Activated T-cell treated with anti-CD3 and anti-CD28 coated beads, Interleukin-2, amount 50 U/mL, for 24 hours (primary cell): ENCODE measurements around the gene METAP1.
"Not testable (repeated sequence)": the region's sequence is repeated elsewhere in the genome, so short reads cannot be mapped to it uniquely, and the experiment has no call there.

Experiments used
- DNase-seq: peaks from one replicate; pipeline ENCODE4 v3.0.0-alpha.2; 2020
- H3K27ac Mint-ChIP-seq: 2 replicates; pipeline ENCODE4 v1.8.0; 2020; ENCODE audit warnings: mild to moderate bottlenecking, mixed read lengths
- H3K27me3 Mint-ChIP-seq: 2 replicates; pipeline ENCODE4 v1.8.0; 2020; ENCODE audit warnings: mixed read lengths
- H3K36me3 Mint-ChIP-seq: 2 replicates; pipeline ENCODE4 v1.8.0; 2020; ENCODE audit warnings: low read depth, mixed read lengths
- H3K4me1 Mint-ChIP-seq: 2 replicates; pipeline ENCODE4 v1.8.0; 2020; ENCODE audit warnings: low read depth, mixed read lengths
- H3K4me3 Mint-ChIP-seq: 2 replicates; pipeline ENCODE4 v1.8.0; 2020; ENCODE audit warnings: mild to moderate bottlenecking, moderate library complexity, mixed read lengths
- H3K9me3 Mint-ChIP-seq: 2 replicates; pipeline ENCODE4 v1.8.0; 2020; ENCODE audit warnings: mixed read lengths

Gene METAP1

DNA sequence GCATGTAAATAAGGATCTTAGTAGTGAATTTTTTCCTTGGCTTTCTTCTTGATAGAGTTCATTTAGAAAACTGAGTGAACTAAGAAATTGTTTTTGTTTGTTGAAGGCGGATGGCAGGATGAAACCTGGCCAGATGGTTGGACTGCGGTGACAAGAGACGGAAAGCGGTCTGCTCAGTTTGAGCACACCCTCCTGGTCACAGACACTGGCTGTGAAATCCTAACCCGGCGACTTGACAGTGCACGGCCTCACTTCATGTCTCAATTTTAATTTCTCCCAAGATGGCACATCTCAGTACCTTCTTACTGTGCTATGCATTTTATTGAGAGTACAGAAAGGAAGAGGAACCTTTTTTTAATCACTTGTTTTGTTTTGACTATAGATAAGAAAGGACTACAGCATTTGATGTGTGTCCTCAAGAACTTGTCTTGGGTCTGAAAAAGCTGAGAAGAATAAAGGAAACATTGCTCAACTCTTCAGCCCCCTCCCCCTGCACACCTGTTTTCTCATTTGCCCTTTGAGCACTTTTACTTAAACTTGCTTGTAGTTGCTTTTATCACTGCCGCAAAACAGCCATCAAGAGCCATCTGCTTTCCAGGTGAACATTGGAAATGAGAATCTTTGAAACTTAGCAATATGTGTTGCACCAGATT lies 65.7 kb downstream of the METAP1 start:
- peaks cover 86% of the 10 kb centered on the region for H3K36me3 Mint-ChIP-seq
- peak overlapping the region; percentile 66 for H3K27ac Mint-ChIP-seq
- no peaks in the 10 kb centered on the region for H3K9me3 Mint-ChIP-seq
- no peak for DNase-seq
- peaks cover 5% of the 10 kb centered on the region for H3K4me1 Mint-ChIP-seq
- no peak overlapping the region for H3K4me3 Mint-ChIP-seq
- no peaks in the 10 kb centered on the region for H3K27me3 Mint-ChIP-seq

DNA sequence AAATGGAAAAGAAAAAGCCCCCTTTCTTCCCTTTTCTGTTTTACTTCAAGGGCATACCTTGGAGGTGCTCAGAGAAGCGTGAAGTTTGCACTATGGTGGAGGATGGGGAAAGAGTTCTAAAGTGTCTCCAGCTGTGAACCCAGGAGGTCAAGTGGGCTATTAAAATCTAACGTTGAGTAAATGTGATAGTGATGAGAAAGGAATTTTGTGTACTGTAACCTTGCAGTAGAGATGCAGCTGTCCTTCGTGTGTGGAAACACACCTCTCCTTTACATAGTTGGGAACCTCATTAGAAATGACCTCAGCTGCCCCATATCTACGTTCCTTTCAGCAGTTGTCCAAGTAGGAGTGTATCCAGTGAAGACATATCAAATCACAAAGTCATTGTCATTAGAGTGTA lies 66.6 kb downstream of the METAP1 start:
- peaks cover 91% of the 10 kb centered on the region for H3K36me3 Mint-ChIP-seq
- peaks cover 4% of the 10 kb centered on the region for H3K4me1 Mint-ChIP-seq
- H3K27ac Mint-ChIP-seq: peak overlapping the region; percentile 64
- no peaks in the 10 kb centered on the region for H3K27me3 Mint-ChIP-seq
- H3K9me3 Mint-ChIP-seq: no peaks in the 10 kb centered on the region
- no peak for DNase-seq
- H3K4me3 Mint-ChIP-seq: no peak overlapping the region

DNA sequence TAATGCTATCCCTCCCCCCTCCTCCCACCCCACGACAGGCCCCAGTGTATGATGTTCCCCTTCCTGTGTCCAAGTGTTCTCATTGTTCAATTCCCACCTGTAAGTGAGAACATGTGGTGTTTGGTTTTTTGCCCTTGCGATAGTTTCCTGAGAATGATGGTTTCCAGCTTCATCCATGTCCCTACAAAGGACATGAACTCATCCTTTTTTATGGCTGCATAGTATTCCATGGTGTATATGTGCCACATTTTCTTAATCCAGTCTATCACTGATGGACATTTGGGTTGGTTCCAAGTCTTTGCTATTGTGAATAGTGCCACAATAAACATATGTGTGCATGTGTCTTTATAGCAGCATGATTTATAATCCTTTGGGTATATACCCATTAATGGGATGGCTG lies 70.0 kb downstream of the METAP1 start:
- Mint-ChIP-seq H3K4me1 (peaks cover 10% of the 10 kb centered on the region), H3K36me3 (peaks cover 87% of the 10 kb centered on the region)
- DNase-seq, H3K4me3 Mint-ChIP-seq, H3K27ac Mint-ChIP-seq, H3K9me3 Mint-ChIP-seq, H3K27me3 Mint-ChIP-seq: not testable (repeated sequence)

DNA sequence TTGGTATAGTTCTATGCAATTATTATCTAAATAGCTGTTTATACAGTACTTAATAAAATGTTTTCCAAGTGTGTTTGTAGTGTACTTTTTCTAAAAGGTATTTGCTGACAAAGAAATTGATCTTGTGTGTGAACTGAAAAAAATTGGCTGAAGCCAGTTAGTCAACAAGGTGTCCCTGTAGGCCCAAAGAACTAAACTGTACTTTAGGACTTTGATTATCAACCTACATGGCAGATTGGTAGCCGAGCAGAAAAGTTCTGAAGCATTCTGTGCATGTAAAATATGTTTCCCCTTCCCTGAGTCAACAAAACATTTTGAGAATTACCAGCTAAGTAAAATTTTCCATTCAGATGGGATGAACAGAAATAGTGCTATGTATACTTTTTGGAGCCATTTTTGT lies 72.1 kb downstream of the METAP1 start:
- Mint-ChIP-seq H3K27ac (peak overlapping the region; percentile 7), H3K36me3 (peaks cover 88% of the 10 kb centered on the region), H3K4me1 (peaks cover 6% of the 10 kb centered on the region), H3K27me3 (no peaks in the 10 kb centered on the region), H3K4me3 (no peak overlapping the region), H3K9me3 (no peaks in the 10 kb centered on the region)
- DNase-seq: no peak

DNA sequence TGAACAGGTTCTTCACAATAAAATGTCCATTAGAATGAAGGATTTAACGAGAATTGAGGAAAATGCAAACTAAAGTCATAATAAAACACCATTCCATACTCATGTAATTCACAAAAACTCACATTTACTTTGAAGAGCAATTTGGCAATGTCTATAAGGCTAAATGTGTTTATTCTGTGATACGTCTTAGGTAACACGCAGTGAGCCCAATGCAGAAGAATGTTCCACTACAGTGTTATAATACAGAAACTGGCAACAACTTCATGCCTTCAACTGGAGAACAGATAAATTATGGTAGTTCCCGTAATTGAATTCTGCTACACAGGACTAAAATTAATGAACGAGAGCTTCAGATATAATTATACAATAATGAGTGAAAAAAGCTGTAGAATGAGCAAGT lies 75.6 kb downstream of the METAP1 start:
- Mint-ChIP-seq H3K36me3 (peaks cover 89% of the 10 kb centered on the region), H3K4me1 (peaks cover 6% of the 10 kb centered on the region), H3K27me3 (no peaks in the 10 kb centered on the region), H3K4me3 (no peak overlapping the region), H3K27ac (peak overlapping the region; percentile 9), H3K9me3 (no peaks in the 10 kb centered on the region)
- no peak for DNase-seq

DNA sequence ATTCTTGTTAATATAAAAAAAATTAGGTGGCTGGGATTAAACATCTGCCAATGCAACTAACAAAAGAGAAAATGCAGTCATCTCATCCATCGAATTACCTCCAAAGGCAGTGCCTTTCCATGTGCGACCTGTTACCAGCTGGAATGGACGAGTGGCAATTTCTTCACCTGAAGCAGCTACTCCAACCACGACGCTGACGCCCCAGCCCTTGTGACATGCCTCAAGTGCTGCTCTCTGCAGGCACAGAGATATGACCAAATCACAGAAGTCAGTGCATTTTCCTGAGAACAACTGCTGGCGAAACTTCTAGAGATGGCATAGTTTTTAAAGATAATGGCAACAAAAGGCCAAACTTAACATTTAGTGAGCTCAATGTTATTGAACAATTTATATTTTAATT lies 79.3 kb downstream of the METAP1 start:
- no peak for DNase-seq
- no peaks in the 10 kb centered on the region for H3K9me3 Mint-ChIP-seq
- peaks cover 92% of the 10 kb centered on the region for H3K36me3 Mint-ChIP-seq
- H3K27me3 Mint-ChIP-seq: no peaks in the 10 kb centered on the region
- H3K4me3 Mint-ChIP-seq: no peak overlapping the region
- no peaks in the 10 kb centered on the region for H3K4me1 Mint-ChIP-seq
- peak overlapping the region; percentile 40 for H3K27ac Mint-ChIP-seq

DNA sequence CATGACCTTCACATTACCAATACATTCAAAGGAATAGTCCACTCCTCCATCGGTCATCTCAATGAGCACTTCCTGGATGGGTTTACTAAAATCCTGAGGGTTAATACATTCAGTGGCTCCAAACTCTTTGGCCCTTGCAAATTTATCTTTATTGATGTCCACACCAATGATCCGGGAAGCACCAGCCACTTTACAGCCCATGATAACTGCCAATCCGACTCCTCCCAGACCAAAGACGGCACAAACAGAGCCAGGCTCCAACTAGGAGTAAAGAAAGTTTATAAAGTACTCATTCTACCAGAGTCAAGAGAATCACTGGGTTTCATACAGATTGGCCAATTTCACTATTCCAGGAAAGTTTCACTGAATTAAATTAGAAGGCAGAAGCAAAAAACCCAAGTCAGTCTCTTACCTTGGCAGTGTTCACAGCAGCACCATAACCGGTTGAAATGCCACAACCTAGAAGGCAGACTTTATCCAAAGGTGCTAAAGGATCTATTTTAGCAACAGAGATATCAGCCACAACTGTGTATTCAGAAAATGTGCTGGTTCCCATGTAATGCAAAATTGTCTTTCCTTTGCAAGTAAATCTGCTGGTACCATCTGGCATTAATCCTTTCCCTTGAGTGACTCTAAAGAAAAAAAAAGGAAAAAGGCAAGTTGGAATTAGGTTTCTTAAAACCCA lies 80.9 kb downstream of the METAP1 start:
- Mint-ChIP-seq H3K27me3 (no peaks in the 10 kb centered on the region), H3K27ac (peak overlapping the region; percentile 44), H3K36me3 (peaks cover 93% of the 10 kb centered on the region), H3K4me1 (no peaks in the 10 kb centered on the region), H3K9me3 (no peaks in the 10 kb centered on the region), H3K4me3 (no peak overlapping the region)
- no peak for DNase-seq

DNA sequence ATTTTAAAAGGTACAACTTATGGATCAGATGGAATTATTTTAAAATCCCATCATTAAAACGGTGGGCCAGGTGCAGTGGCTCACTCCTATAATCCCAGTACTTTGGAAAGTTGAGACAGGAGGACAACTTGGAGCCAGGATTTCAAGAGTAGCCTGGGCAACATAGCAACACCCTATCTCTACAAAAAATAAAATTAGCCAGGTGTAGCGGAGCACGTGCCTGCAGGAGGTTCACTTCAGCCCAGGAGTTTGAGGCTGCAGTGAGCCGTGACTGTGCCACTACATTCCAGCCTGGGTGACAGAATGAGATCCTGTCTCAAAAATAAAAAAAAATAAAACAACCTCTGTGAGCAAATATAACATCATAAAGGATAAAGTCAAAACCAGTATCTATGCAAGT lies 81.7 kb downstream of the METAP1 start:
- Mint-ChIP-seq H3K27ac (peak overlapping the region; percentile 26), H3K36me3 (peaks cover 93% of the 10 kb centered on the region), H3K4me1 (peaks cover 3% of the 10 kb centered on the region), H3K9me3 (no peaks in the 10 kb centered on the region), H3K27me3 (no peaks in the 10 kb centered on the region), H3K4me3 (no peak overlapping the region)
- no peak for DNase-seq

DNA sequence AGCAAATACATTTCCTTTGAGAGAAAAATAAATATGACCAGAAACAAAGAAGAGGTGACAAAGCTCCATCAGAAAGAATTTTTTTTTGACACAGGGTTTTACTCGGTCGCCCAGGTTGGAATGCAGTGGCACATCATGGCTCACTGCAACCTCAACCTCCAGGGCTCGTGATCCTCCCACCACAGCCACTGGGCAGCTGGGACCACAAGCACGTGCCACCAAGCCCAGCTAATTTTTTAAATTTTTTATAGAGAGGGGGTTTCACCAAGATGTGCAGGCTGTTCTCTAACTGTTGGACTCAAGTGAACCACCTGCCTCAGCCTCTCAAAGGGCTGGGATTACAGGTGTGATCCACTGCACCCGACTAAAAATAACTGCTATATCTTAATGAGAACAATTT lies 82.8 kb downstream of the METAP1 start:
- Mint-ChIP-seq H3K27ac (peak overlapping the region; percentile 33), H3K27me3 (no peaks in the 10 kb centered on the region), H3K36me3 (peaks cover 92% of the 10 kb centered on the region), H3K4me1 (peaks cover 3% of the 10 kb centered on the region), H3K4me3 (no peak overlapping the region), H3K9me3 (no peaks in the 10 kb centered on the region)
- no peak for DNase-seq

DNA sequence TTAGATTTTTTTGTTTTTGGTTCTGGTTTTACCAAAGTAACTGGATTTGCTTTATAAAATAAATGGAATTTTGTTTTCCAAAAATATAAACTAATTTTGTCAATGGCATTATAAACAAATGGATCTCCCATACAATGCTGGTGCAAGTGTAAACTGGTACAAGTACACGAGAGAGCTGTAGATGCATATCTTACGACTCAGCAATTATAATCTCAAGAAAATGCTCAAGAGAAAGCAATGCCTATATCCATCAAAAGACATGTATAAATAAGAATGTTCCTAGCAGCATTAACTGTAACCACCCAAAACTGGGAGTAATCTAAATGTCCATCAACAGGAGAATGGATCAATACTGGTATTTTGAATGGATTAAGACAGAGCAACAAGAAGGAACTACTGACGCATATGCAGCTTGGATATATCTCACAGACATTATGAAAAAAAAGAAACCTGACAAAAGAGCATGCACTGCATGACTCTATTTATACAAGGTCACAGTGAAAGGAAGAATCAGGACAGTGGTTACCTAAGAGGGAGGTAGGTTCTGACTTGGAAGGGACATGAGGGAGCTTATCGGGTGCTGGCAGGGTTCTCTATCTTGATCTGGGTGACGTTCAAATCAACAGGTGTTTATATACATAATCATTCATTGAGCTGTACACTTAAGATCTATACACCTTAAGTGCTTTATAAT lies 83.6 kb downstream of the METAP1 start:
- no peak for DNase-seq
- Mint-ChIP-seq H3K36me3 (peaks cover 92% of the 10 kb centered on the region), H3K9me3 (no peaks in the 10 kb centered on the region), H3K4me1 (peaks cover 3% of the 10 kb centered on the region), H3K4me3 (no peak overlapping the region), H3K27me3 (no peaks in the 10 kb centered on the region), H3K27ac (peak overlapping the region; percentile 79)

DNA sequence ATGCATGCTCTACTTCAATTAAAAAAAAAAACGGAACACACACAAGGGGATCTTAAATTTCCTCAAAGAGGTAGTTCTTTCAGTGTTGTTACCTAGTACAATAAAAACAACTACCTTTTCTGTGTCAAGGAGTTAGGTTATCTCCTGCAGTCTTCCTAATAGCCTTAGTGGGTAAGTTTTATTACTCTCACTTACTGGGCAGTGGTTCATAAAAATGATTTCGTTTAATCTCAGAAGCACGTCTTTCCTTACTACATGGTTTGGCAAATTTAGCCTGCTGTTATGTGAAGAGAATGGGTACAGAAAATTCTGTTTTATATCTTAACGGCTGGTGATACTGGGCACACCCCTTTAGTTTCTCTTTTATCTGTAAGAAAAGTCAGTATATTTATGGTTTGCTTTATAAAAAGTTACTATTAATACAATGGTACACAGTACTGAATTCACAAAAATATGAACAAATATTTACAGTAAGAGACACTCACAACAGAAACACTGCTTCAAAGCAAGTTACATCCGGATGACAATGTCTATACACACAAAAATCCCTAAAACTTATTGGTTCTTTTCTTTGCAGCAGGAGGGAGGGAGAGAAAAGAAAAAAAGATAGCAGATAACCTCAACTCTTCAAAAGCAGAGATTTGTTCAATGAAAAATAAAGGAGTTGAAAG lies 84.2 kb downstream of the METAP1 start:
- Mint-ChIP-seq H3K36me3 (peaks cover 90% of the 10 kb centered on the region), H3K4me1 (peaks cover 6% of the 10 kb centered on the region), H3K27ac (peak overlapping the region; percentile 79), H3K4me3 (no peak overlapping the region), H3K9me3 (no peaks in the 10 kb centered on the region), H3K27me3 (no peaks in the 10 kb centered on the region)
- no peak for DNase-seq

DNA sequence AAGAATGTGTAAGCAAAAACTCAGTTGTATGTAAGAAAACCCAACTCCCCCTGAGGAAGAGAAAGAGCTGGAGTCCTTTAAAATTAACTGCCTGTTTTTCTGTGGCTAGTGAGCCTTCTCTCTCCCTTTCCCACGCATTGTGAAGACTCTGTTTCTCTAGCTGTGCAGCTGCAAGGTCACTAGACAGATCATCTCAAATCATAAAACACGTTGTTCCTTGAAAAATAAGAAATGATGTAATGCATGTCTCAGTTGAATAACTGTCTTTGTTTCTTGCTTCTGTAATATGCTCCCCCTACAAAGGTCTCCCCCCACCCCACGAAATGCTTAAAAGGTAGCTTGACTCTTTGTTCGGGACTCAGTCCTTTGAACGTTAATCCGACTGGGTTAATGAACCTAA lies 85.3 kb downstream of the METAP1 start:
- H3K27ac Mint-ChIP-seq, H3K4me3 Mint-ChIP-seq, H3K27me3 Mint-ChIP-seq, DNase-seq, H3K9me3 Mint-ChIP-seq: not testable (repeated sequence)
- H3K36me3 Mint-ChIP-seq: peaks cover 94% of the 10 kb centered on the region
- peaks cover 13% of the 10 kb centered on the region for H3K4me1 Mint-ChIP-seq

DNA sequence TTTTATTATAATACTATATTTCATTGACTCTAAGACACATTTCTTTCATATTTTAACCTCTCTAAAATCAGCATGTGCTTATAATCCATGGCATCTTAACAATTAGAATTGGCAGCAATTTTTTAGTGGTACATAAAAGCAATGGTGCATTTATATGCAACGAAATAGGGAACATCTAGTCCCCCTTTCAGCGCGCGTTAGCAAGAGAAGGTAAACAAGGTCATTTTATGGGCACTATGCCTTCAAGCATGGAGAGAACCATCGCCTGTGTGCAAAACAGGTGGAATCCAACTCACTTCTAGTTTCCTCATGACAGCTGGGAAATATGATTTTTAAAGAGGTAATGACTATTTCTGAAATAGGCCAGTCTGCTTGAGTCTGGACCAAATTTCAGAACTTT lies 86.7 kb downstream of the METAP1 start:
- H3K4me3 Mint-ChIP-seq: no peak overlapping the region
- no peak overlapping the region for H3K27ac Mint-ChIP-seq
- peaks cover 85% of the 10 kb centered on the region for H3K36me3 Mint-ChIP-seq
- no peaks in the 10 kb centered on the region for H3K9me3 Mint-ChIP-seq
- DNase-seq: no peak
- no peaks in the 10 kb centered on the region for H3K27me3 Mint-ChIP-seq
- H3K4me1 Mint-ChIP-seq: peaks cover 20% of the 10 kb centered on the region

DNA sequence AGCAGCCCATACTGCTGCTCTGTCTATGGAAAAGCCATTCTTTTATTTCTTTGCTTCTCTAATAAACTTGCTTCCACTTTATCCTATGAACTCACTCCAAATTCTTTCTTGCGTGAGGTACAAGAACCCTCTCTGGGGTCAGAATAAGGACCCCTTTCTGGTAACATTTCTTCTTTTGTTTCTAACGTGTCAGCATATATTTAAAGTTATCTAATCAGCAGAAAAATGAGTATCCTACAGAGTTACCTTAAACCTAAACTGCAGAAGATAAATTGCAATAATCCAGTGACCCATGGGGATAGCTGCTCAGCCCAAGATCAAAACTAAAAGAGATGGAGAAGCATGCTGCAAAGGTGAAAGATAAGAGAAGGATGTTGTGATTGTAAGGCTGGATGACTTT lies 89.1 kb downstream of the METAP1 start:
- no peaks in the 10 kb centered on the region for H3K9me3 Mint-ChIP-seq

More for the DNA sequence above, 89.1 kb downstream of the METAP1 start:
- no peak overlapping the region for H3K27ac Mint-ChIP-seq
- H3K36me3 Mint-ChIP-seq: peaks cover 76% of the 10 kb centered on the region
- no peak overlapping the region for H3K4me3 Mint-ChIP-seq
- H3K4me1 Mint-ChIP-seq: peaks cover 32% of the 10 kb centered on the region
- no peaks in the 10 kb centered on the region for H3K27me3 Mint-ChIP-seq
- DNase-seq: no peak
